HG03280 (cell line): ENCODE measurements around the gene CIITA.
A peak's percentile ranks its signal among the peaks of the same experiment; 100 is the strongest.

ENCODE experiments used
- ATAC-seq: cut with Tn5 transposase; IDR thresholded peaks from one replicate; pipeline ENCODE4 v1.9.1; 2021; ENCODE audit warnings: mild to moderate bottlenecking, moderate library complexity; ENCODE audit not compliant: unreplicated experiment

CIITA gene

DNA sequence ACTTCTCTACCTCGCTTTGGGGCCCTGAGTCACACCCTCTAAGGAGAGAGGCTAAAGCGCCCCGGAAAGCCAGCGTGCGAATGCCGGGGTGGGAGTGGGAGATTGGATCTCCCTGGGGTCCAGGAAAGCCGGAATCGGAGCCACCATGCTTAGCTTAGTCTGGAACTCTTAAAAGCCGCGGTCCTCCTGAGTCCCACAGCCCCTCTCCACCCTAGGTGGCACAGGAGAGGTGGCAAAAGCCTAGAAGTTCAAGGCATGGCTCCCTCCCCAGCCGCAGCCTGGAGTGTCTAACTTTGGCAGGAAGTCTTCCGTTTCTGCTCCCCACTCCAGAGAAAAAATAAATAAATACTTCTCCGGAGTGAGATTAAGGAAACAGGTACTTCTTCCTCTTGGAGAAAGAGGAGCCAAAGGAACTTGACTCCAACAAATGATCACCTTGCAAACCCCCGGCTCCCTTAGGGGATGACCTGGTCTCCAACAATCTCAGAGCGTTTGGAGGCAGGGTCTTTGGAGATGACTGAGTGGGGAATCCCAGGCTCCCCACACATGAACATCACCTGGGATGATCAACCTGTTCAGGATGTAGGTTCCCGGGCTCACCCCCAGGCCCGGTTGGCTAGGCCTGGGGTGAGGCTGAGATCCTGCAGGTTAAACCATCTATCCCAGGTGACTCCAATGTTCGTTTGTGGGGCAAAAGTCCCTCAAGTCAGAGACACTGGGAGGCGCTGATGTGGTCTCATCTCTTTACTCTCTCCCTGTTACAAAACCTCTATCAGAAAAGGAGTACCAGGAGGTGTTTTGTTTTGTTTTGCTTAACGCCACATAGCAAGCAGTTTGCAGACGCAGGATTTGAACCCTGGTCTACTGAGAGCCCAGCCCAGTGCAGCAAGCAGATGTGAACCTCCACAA is 2.9 kb downstream of the CIITA start:
- ATAC-seq, result no peak

DNA sequence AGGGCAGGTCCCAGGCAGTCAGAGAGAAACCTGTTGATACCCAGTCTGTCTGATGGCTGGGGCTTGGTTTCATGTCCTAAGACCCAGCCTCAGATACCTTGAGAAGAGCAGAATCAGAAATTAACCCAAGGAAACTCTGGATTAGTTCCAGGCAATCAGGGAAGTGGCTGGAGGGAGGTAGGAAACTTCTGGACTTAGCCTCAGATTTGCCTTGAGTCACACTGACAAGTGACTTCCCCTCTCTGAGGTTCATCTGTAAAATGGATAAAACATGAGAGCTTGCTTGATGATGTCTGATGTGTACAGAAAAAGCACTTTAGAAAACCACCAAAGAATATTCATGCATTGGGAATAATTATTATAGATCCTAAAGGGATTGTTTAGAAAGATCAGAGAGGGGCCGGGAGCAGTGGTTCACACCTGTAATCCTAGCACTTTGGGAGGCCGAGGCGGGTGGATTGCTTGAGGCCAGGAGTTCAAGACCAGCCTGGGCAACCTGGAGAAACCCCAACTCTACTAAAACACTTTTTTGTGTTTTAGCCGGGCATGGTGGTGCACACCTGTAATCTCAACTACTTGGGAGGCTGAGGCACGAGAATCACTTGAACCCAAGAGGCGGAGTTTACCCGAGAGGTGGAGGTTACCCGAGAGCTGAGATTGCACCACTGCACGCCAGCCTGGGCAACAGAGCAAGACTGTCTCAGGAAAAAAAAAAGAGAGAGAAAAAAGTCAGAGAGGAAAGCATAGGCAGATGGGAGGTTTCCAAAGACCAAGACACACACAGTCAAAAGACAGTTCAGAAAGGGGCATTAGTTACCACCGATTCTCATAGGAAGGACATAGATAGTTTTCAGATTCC is 3.8 kb downstream of the CIITA start:
- ATAC-seq, result no peak

DNA sequence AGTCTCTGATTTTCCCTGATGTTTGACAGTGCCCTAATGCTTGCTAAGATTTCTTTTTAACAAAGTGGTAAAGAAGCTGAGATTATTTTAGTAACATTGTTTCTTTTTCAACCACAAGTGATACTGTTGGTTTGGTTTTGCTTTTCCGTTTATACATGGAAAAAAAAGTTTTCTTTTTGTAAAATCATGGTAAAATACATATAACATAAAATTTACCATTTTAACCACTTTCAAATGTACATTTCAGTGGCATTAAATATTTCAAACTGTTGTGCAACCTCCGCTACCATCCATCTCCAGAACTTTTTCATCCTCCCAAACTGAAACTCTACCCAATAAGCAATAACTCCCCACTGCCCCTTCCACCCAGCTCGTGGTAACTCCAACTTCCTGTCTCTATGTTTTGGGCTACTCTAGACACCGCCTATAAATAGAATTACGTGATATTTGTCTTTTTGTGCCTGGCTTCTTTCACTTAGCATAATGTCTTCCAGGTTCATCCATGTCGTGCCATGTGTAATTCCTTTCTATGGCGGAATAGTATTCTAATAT is 4.6 kb downstream of the CIITA start:
- no peak for ATAC-seq

DNA sequence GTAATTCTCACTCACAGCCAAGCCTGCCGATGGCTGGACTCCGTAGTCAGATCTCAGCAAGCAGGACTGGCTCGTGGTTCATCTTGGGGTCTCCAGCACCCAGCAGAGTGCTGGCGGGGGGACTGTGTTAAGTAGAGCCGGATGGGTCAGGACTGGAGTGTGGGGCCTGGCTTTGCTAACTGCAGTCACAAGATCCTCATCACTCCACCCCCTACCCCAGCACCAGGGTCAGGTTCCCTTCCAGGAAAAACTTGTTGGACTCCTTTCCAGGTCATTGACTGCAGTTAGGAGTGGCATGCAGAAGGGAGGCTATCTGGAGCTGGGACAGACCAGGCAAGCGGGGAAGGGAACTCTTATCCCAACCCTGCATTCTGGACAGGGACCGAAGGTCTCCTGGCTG is 6.0 kb downstream of the CIITA start:
- ATAC-seq, result no peak

DNA sequence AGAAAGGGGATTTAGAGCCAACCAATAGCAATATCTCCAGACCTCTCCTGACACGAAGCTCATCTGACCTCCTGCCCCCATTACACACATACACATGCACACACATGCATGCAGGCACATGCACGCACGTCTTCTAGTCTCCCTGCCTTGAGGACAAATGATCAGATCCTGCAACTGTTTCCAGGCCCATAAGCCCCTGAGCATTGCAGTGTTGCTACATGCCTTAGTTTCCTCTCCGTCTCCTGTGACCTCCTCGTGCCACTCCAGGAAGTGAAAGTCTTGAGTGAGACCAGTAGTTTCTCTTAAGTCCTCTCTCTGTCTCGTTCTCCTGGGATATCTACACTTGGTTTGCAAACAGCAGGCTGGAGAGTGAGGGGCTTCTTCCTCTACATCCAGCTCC is 8.2 kb downstream of the CIITA start:
- no peak for ATAC-seq

DNA sequence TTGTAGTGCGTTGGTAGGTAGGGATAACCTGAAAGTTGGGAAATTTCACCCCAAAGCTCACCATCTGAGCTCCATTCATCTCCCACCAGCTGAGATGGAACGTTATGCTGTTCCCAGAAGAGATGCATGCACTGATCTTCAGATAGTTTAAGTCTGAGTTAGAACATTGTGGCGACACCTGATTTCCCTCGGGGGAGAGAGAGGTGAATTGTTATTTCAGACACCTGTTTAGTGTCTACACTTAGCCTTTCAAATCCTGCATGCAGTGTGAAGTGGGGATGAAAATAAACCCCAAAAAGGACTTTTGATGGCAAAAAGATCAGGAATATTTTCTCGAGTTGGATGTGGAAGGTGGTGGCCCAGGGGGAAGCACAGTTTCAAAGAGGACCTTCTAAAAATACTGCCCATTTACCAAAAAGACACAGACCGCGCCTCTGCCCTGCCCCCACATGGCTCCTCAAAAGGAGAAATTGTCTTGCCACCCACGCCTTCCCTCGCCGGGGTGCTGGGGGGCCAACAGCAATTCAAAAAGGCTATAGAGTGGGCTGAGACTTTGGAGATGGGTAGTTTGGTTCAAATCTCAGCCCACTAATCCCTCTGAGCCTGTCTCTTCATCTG is 11.4 kb downstream of the CIITA start:
- ATAC-seq, result no peak

DNA sequence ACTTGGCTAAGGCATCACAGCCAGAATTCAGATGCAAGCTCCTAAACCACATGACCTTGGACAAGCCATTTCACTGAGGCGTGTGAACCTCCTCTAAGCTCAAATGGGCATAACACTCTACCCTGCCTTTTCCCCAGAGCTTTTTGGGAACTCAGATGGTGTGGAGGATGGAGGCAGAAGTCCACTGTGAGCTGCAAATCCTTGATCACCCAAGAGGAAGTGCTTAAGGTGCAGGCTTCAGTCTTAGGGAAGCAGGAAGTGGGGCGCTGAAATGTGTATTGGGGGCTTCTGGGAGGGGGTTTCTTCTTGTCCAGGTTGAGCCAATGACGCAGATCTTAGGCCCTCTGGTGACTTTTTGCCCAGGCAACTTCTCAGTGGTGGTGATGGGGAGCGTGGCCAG is 12.9 kb downstream of the CIITA start:
- ATAC-seq, result no peak

DNA sequence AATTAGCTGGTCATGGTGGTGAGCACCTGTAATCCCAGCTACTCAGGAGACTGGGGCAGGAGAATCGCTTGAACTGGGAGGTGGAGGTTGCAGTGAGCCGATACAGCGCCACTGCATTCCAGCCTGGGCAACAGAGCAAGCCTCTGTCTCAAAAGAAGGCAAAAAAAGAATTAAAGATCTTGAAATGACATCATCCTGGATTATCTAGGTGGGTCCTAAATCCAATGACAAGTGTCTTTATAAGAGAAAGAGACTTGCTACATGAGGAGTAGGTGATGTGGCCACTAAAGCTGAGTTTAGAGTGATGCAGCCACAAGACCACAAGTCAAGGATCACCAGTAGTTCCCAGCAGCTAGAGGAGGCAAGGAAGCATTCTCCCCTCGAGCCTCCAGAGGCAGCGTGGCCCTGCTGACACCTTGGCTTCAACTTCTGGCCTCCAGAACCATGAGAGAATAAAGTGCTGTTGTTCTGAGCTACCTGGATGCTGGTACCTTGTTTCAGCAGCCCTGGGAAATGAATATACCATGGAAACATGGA is 15.8 kb downstream of the CIITA start:
- no peak for ATAC-seq

DNA sequence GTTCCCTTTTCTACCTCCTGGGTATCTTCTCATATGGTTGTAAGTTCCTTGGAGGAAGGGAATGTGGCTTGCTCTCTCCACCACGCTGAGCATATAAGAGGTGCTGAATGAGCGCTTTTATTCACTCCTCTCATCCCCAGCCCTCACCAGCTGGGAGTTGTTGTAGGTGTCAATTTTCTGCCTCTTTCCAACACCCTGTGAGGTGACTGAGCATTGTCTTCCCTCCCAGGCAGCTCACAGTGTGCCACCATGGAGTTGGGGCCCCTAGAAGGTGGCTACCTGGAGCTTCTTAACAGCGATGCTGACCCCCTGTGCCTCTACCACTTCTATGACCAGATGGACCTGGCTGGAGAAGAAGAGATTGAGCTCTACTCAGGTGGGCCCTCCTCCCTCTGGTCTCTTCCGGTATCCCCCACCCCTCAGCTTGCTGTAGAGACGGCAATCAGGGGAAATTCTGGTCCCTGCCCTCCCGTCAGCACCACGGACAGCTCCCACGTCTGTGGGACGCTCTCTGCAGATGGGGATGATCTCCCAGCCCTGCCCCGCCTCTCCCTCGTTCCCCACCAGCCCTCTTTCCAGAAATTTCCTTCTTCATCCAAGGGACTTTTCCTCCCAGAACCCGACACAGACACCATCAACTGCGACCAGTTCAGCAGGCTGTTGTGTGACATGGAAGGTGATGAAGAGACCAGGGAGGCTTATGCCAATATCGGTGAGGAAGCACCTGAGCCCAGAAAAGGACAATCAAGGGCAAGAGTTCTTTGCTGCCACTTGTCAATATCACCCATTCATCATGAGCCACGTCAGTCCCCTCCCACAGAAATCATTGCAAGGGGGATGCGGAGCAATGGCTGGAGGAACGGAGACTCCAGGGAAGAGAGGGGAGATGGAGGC is 18.3 kb downstream of the CIITA start:
- no peak for ATAC-seq

DNA sequence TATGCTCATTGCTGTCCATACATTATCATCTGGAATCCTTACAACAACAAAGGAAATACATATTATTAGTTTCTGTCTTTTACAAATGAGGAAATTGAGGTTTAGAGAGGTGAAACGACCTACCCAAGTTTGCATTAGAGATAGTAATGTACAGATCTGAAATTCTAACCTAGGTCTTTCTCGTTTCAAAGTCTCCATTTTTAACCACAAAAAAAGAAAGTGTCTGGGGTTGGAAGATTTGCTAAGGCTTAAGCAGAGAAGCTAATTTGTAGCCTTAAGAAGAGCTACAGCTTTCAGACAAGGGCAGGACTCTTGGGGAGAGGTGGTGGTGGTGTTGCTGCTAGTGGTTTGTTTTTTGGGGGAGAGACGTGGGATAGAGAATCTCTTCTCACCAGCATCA is 19.2 kb downstream of the CIITA start:
- ATAC-seq, result no peak

DNA sequence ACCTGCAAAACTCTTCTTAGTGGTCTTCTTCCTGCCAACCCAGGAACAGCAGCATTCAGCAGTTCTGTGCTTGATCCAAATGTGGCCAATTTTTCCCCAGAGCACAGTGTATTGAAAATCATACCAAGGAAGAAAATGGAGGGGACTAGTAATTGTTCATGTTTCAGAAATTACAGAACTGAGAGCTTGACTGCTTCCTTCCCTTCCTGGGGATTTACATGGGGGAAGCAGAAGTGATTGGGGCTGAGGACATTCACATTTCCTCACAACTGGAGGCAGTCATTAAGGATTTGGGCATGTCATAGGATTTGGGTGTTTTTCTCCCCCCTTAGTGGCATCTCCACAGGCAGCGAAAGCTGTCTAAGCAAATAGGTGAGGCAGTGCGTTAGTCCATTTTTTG is 19.7 kb downstream of the CIITA start:
- no peak for ATAC-seq

DNA sequence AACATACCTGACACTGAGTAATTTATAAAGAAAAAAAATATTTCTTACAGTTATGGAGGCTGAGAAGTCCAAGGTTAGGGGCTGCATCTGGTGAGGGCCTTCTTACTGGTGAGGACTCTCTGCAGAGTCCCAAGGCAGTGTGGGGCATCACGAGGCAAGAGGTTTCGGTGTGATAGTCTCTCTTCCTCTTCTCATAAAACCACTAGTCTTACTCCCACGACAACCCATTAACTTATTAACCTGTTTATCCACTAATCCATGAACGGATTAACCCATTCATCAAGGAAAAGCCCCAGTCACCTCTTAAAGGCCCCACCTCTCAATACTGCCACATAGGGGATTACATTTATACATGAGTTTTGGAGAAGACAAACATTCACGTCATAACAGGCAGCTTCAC is 20.1 kb downstream of the CIITA start:
- peak; percentile 53 for ATAC-seq

DNA sequence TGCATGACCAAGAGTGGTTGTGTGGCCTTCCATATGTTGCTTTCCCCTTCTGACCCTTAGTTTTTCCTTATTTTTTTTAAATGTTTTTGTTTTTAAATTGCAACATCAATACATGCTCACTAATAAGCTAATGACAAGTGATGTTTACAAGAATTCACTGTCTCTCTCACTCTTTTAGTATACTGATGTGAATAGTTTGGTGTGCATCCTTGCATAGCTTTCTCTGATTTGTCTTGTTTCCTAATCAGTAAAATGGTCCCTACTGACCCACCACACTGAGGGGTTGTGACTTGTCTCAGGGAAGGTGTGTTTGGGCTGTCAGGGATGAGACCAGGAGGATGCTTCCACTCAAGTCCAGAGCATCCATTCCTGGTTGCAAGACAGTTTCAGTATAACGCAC is 26.0 kb downstream of the CIITA start:
- ATAC-seq, result no peak

DNA sequence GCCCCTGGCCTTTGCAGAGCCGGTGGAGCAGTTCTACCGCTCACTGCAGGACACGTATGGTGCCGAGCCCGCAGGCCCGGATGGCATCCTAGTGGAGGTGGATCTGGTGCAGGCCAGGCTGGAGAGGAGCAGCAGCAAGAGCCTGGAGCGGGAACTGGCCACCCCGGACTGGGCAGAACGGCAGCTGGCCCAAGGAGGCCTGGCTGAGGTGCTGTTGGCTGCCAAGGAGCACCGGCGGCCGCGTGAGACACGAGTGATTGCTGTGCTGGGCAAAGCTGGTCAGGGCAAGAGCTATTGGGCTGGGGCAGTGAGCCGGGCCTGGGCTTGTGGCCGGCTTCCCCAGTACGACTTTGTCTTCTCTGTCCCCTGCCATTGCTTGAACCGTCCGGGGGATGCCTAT is 29.5 kb downstream of the CIITA start:
- ATAC-seq, result no peak

DNA sequence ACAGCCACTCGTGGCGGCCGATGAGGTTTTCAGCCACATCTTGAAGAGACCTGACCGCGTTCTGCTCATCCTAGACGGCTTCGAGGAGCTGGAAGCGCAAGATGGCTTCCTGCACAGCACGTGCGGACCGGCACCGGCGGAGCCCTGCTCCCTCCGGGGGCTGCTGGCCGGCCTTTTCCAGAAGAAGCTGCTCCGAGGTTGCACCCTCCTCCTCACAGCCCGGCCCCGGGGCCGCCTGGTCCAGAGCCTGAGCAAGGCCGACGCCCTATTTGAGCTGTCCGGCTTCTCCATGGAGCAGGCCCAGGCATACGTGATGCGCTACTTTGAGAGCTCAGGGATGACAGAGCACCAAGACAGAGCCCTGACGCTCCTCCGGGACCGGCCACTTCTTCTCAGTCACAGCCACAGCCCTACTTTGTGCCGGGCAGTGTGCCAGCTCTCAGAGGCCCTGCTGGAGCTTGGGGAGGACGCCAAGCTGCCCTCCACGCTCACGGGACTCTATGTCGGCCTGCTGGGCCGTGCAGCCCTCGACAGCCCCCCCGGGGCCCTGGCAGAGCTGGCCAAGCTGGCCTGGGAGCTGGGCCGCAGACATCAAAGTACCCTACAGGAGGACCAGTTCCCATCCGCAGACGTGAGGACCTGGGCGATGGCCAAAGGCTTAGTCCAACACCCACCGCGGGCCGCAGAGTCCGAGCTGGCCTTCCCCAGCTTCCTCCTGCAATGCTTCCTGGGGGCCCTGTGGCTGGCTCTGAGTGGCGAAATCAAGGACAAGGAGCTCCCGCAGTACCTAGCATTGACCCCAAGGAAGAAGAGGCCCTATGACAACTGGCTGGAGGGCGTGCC is 30.1 kb downstream of the CIITA start:
- no peak for ATAC-seq

DNA sequence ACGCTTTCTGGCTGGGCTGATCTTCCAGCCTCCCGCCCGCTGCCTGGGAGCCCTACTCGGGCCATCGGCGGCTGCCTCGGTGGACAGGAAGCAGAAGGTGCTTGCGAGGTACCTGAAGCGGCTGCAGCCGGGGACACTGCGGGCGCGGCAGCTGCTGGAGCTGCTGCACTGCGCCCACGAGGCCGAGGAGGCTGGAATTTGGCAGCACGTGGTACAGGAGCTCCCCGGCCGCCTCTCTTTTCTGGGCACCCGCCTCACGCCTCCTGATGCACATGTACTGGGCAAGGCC is 30.7 kb downstream of the CIITA start:
- ATAC-seq, result no peak

DNA sequence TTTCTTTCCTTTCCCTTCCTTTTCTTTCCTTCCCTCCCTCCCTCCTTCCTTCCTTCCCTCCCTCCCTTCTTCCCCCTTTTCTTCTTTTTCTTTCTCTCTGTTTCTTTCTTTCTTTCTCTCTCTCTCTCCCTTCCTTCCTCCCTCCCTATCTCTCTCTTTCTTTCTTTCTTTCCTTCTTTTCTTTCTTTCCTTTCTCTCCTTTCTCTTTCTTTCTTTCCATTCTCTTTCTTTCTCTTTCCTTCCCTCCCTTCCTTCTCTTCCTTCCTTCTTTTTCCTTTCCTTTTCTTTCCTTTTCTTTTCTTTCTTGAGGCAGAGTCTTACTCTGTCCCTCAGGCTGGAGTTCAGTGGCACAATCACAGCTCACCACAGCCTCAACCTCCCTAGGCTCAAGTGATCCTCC is 34.3 kb downstream of the CIITA start:
- ATAC-seq, result no peak

DNA sequence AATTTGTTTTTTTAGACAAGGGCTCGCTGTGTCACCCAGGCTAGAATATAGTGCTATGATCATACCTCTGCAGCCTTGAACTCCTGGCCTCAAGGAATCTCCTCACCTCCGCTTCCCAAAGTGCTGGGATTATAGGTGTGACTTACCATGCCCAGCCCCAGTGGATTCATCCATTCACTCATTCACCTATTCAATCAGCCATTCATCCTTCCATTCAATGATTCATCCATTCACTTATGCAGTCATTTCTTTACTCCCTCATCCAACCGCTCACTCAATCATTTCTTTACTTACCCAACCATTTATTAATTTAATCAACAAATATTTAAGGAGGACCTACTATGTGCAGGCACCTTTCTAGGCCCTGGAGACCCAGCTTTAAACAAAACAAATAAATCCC is 39.5 kb downstream of the CIITA start:
- no peak for ATAC-seq

DNA sequence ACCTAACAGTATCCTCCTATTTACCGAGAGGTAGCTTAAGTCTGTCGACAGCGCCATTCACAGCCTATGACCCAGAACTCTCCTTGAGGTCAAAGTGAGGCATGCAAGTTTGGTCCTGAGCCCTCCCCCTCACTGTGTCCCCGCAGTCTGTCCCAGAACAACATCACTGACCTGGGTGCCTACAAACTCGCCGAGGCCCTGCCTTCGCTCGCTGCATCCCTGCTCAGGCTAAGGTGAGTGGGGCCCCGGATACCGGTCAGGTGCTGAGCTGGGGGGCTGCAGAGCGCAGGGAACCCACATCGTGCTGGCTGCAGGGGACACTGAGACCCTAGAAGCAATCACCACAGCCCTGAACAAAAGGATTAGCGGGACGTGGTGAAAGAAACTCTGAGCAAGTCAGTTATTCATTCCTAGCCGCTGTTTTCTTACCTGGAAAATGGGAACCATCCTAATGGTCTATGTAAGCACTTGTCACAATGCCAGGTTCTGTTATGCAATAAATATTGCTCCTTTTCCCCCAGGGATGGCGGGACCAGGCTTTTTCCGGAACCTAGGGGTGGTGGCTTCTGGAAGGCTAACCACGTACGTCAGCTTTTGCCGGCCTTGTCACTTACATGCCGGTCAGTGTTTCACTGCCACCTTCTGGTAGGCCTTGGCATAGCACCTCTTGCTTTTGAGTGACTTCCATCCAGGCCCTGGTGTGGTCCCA is 41.4 kb downstream of the CIITA start:
- no peak for ATAC-seq
